ENCODE measurements around the gene HMX2.

The HMX2 gene

GRCh38 chr10:123154711-123155505 is 7.0 kb downstream of the HMX2 start:
- H3K36me3 ChIP-seq (replicated peaks in 1 of 2; ENCODE audit: control insufficient read depth in 2 of 2, insufficient read depth in 2 of 2, low read length in 2 of 2): peaks cover 9 to 51% of the 10 kb centered on the region in 2 donors
- no peaks in the 10 kb centered on the region for H3K9me3 ChIP-seq (replicated peaks in 1 of 2; ENCODE audit: control insufficient read depth in 2 of 2, insufficient read depth in 1 of 2, low read depth in 1 of 2, low read length in 2 of 2)
- H3K18ac ChIP-seq (ENCODE audit: low read length): peak overlapping the region; percentile 97
- WGBS, 2 donors (ENCODE audit: extremely low coverage in 2 of 2, insufficient read length in 2 of 2, insufficient replicate concordance in 1 of 2): no CpG with 5 or more reads among the region's 49 CpGs
- peak; percentile 54 for DNase-seq (ENCODE audit: low spot score)
- peaks cover 11 to 18% of the 10 kb centered on the region in 2 donors for H3K4me1 ChIP-seq (ENCODE audit: control insufficient read depth in 2 of 2, insufficient read depth in 1 of 2, low read depth in 1 of 2, low read length in 2 of 2)
- H2AK5ac ChIP-seq (ENCODE audit: low read depth, low read length): no peak overlapping the region
- peak overlapping the region; percentile 92 for H2AFZ ChIP-seq (ENCODE audit: low read length)
- peak overlapping the region; percentile 49 for H2BK120ac ChIP-seq (ENCODE audit: low read depth, low read length)
- H2BK12ac ChIP-seq (ENCODE audit: low read length): no peak overlapping the region
- H3K23ac ChIP-seq (ENCODE audit: low read depth, low read length, poor library complexity): peak overlapping the region; percentile 34
- H3K79me1 ChIP-seq (ENCODE audit: low read depth, low read length): peaks cover 7% of the 10 kb centered on the region
- H4K8ac ChIP-seq (ENCODE audit: low read depth, low read length): no peak overlapping the region
- H3K27ac ChIP-seq (replicated peaks; ENCODE audit: low read length): no peak overlapping the region
- peak overlapping the region; percentile 15 for H2BK15ac ChIP-seq (ENCODE audit: low read length)
- H4K91ac ChIP-seq (ENCODE audit: low read depth, low read length, poor library complexity): no peak overlapping the region
- H3K27me3 ChIP-seq (ENCODE audit: control insufficient read depth in 3 of 3, insufficient read depth in 3 of 3, low read depth in 1 of 3, low read length in 3 of 3): peaks cover 15 to 36% (median 28%) of the 10 kb centered on the region in 3 experiments
- peak overlapping the region; percentile 32 for H3K14ac ChIP-seq (ENCODE audit: low read length)
- peak overlapping the region; percentile 76 for H3K4me2 ChIP-seq (ENCODE audit: insufficient read depth, low read length, poor library complexity, severe bottlenecking)
- H3K4ac ChIP-seq (ENCODE audit: low read length): no peak overlapping the region
- peak overlapping the region; percentile 87 to 91 for H3K4me3 ChIP-seq (ENCODE audit: low read length in 2 of 2)
- peak overlapping the region; percentile 57 for H2BK5ac ChIP-seq (ENCODE audit: low read length)
- peak overlapping the region; percentile 91 for H3K9ac ChIP-seq (ENCODE audit: low read depth, low read length, poor library complexity)

- no CpG with 5 or more reads among the region's 2 CpGs for WGBS, 2 donors (ENCODE audit: extremely low coverage in 2 of 2, insufficient read length in 2 of 2, insufficient replicate concordance in 1 of 2)
- no peak overlapping the region for H3K14ac ChIP-seq (ENCODE audit: low read length)
- H3K4me3 ChIP-seq (ENCODE audit: low read length in 2 of 2): peak overlapping the region in 1 of 2 donors; percentile 87
Observed at GRCh38 chr10:123156078-123156477, 8.1 kb downstream of the HMX2 start.

DNA sequence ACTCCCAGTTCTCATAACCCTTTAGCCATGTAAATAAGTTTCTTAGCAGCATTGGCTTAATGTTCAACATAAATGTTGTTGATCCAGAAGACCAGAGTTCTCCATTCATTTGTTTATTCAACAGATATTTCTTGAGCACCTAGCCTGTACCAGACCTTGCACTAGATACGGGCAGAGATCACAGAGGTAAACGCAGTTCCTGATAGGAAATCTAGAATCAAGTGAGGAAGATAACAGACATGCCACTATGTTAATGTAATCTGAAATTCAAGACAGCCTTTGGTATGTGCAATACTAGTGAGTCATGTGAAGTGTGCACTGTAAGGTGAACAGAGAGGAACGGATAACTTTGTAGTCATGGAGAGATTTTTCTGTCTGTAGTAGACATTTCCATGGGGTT is 9.3 kb downstream of the HMX2 start:
- Histone ChIP-seq H4K8ac (ENCODE audit: low read depth, low read length) (no peak overlapping the region), H3K9ac (ENCODE audit: low read depth, low read length, poor library complexity) (no peak overlapping the region), H3K4me1 (ENCODE audit: control insufficient read depth in 2 of 2, insufficient read depth in 1 of 2, low read depth in 1 of 2, low read length in 2 of 2) (peaks cover 3 to 7% of the 10 kb centered on the region in 2 donors), H3K4ac (ENCODE audit: low read length) (no peak overlapping the region), H2BK15ac (ENCODE audit: low read length) (no peak overlapping the region), H2AFZ (ENCODE audit: low read length) (no peak overlapping the region), H2BK5ac (ENCODE audit: low read length) (no peak overlapping the region), H3K27me3 (ENCODE audit: control insufficient read depth in 3 of 3, insufficient read depth in 3 of 3, low read depth in 1 of 3, low read length in 3 of 3) (peaks cover 0 to 13% (median 7%) of the 10 kb centered on the region in 3 experiments), H3K4me2 (ENCODE audit: insufficient read depth, low read length, poor library complexity, severe bottlenecking) (no peak overlapping the region), H3K4me3 (ENCODE audit: low read length in 2 of 2) (no peak overlapping the region), H2AK5ac (ENCODE audit: low read depth, low read length) (no peak overlapping the region), H3K36me3 (replicated peaks in 1 of 2; ENCODE audit: control insufficient read depth in 2 of 2, insufficient read depth in 2 of 2, low read length in 2 of 2) (peaks cover 19 to 74% of the 10 kb centered on the region in 2 donors), H3K23ac (ENCODE audit: low read depth, low read length, poor library complexity) (no peak overlapping the region), H3K18ac (ENCODE audit: low read length) (no peak overlapping the region), H2BK120ac (ENCODE audit: low read depth, low read length) (no peak overlapping the region), H4K91ac (ENCODE audit: low read depth, low read length, poor library complexity) (no peak overlapping the region), H2BK12ac (ENCODE audit: low read length) (no peak overlapping the region), H3K9me3 (replicated peaks in 1 of 2; ENCODE audit: control insufficient read depth in 2 of 2, insufficient read depth in 1 of 2, low read depth in 1 of 2, low read length in 2 of 2) (no peaks in the 10 kb centered on the region), H3K27ac (replicated peaks; ENCODE audit: low read length) (no peak overlapping the region), H3K79me1 (ENCODE audit: low read depth, low read length) (peaks cover 7% of the 10 kb centered on the region), H3K14ac (ENCODE audit: low read length) (no peak overlapping the region)
- WGBS, 2 donors (ENCODE audit: extremely low coverage in 2 of 2, insufficient read length in 2 of 2, insufficient replicate concordance in 1 of 2): no CpG with 5 or more reads among the region's 3 CpGs
- no peak for DNase-seq (ENCODE audit: low spot score)

More at GRCh38 chr10:123156078-123156477, 8.1 kb downstream of the HMX2 start:
- no peak overlapping the region for H4K91ac ChIP-seq (ENCODE audit: low read depth, low read length, poor library complexity)
- no peak for DNase-seq (ENCODE audit: low spot score)
- H3K18ac ChIP-seq (ENCODE audit: low read length): no peak overlapping the region
- peaks cover 8 to 13% of the 10 kb centered on the region in 2 donors for H3K4me1 ChIP-seq (ENCODE audit: control insufficient read depth in 2 of 2, insufficient read depth in 1 of 2, low read depth in 1 of 2, low read length in 2 of 2)
- no peak overlapping the region for H3K27ac ChIP-seq (replicated peaks; ENCODE audit: low read length)
- no peak overlapping the region for H4K8ac ChIP-seq (ENCODE audit: low read depth, low read length)
- no peak overlapping the region for H3K4me2 ChIP-seq (ENCODE audit: insufficient read depth, low read length, poor library complexity, severe bottlenecking)
- H2AFZ ChIP-seq (ENCODE audit: low read length): no peak overlapping the region
- H2BK12ac ChIP-seq (ENCODE audit: low read length): no peak overlapping the region
- H2BK120ac ChIP-seq (ENCODE audit: low read depth, low read length): no peak overlapping the region
- no peak overlapping the region for H3K9ac ChIP-seq (ENCODE audit: low read depth, low read length, poor library complexity)
- H3K79me1 ChIP-seq (ENCODE audit: low read depth, low read length): peaks cover 7% of the 10 kb centered on the region
- H2AK5ac ChIP-seq (ENCODE audit: low read depth, low read length): no peak overlapping the region
- H3K27me3 ChIP-seq (ENCODE audit: control insufficient read depth in 3 of 3, insufficient read depth in 3 of 3, low read depth in 1 of 3, low read length in 3 of 3): peaks cover 4 to 25% (median 17%) of the 10 kb centered on the region in 3 experiments
- H2BK15ac ChIP-seq (ENCODE audit: low read length): no peak overlapping the region
- no peak overlapping the region for H3K23ac ChIP-seq (ENCODE audit: low read depth, low read length, poor library complexity)
- no peaks in the 10 kb centered on the region for H3K9me3 ChIP-seq (replicated peaks in 1 of 2; ENCODE audit: control insufficient read depth in 2 of 2, insufficient read depth in 1 of 2, low read depth in 1 of 2, low read length in 2 of 2)
- H3K36me3 ChIP-seq (replicated peaks in 1 of 2; ENCODE audit: control insufficient read depth in 2 of 2, insufficient read depth in 2 of 2, low read length in 2 of 2): peaks cover 13 to 63% of the 10 kb centered on the region in 2 donors
- no peak overlapping the region for H3K4ac ChIP-seq (ENCODE audit: low read length)
- no peak overlapping the region for H2BK5ac ChIP-seq (ENCODE audit: low read length)

GRCh38 chr10:123158682-123159081 is 10.7 kb downstream of the HMX2 start:
- Histone ChIP-seq H2BK15ac (ENCODE audit: low read length) (no peak overlapping the region), H3K36me3 (replicated peaks in 1 of 2; ENCODE audit: control insufficient read depth in 2 of 2, insufficient read depth in 2 of 2, low read length in 2 of 2) (peaks cover 22 to 89% of the 10 kb centered on the region in 2 donors), H3K27ac (replicated peaks; ENCODE audit: low read length) (no peak overlapping the region), H2BK120ac (ENCODE audit: low read depth, low read length) (no peak overlapping the region), H3K27me3 (ENCODE audit: control insufficient read depth in 3 of 3, insufficient read depth in 3 of 3, low read depth in 1 of 3, low read length in 3 of 3) (no peaks in the 10 kb centered on the region), H3K18ac (ENCODE audit: low read length) (no peak overlapping the region), H3K4me3 (ENCODE audit: low read length in 2 of 2) (no peak overlapping the region), H3K14ac (ENCODE audit: low read length) (no peak overlapping the region), H4K91ac (ENCODE audit: low read depth, low read length, poor library complexity) (no peak overlapping the region), H4K8ac (ENCODE audit: low read depth, low read length) (no peak overlapping the region), H3K9ac (ENCODE audit: low read depth, low read length, poor library complexity) (no peak overlapping the region), H3K4ac (ENCODE audit: low read length) (no peak overlapping the region), H3K4me1 (ENCODE audit: control insufficient read depth in 2 of 2, insufficient read depth in 1 of 2, low read depth in 1 of 2, low read length in 2 of 2) (peaks cover 3 to 7% of the 10 kb centered on the region in 2 donors), H3K79me1 (ENCODE audit: low read depth, low read length) (peaks cover 7% of the 10 kb centered on the region), H2BK5ac (ENCODE audit: low read length) (no peak overlapping the region), H2AFZ (ENCODE audit: low read length) (no peak overlapping the region), H2AK5ac (ENCODE audit: low read depth, low read length) (no peak overlapping the region), H3K4me2 (ENCODE audit: insufficient read depth, low read length, poor library complexity, severe bottlenecking) (no peak overlapping the region), H3K9me3 (replicated peaks in 1 of 2; ENCODE audit: control insufficient read depth in 2 of 2, insufficient read depth in 1 of 2, low read depth in 1 of 2, low read length in 2 of 2) (no peaks in the 10 kb centered on the region), H3K23ac (ENCODE audit: low read depth, low read length, poor library complexity) (no peak overlapping the region), H2BK12ac (ENCODE audit: low read length) (no peak overlapping the region)
- no CpG with 5 or more reads among the region's 1 CpG for WGBS, 2 donors (ENCODE audit: extremely low coverage in 2 of 2, insufficient read length in 2 of 2, insufficient replicate concordance in 1 of 2)
- DNase-seq (ENCODE audit: low spot score): no peak
